GM18502 (cell line): ENCODE results near the gene PIP4K2A.
A peak's percentile ranks its signal among the peaks of the same experiment; 100 is the strongest.

Experiments used
- ATAC-seq: cut with Tn5 transposase; IDR thresholded peaks from one replicate; pipeline ENCODE4 v1.9.1; 2021; ENCODE audit warnings: mild to moderate bottlenecking; ENCODE audit not compliant: unreplicated experiment, poor library complexity

The PIP4K2A gene

DNA sequence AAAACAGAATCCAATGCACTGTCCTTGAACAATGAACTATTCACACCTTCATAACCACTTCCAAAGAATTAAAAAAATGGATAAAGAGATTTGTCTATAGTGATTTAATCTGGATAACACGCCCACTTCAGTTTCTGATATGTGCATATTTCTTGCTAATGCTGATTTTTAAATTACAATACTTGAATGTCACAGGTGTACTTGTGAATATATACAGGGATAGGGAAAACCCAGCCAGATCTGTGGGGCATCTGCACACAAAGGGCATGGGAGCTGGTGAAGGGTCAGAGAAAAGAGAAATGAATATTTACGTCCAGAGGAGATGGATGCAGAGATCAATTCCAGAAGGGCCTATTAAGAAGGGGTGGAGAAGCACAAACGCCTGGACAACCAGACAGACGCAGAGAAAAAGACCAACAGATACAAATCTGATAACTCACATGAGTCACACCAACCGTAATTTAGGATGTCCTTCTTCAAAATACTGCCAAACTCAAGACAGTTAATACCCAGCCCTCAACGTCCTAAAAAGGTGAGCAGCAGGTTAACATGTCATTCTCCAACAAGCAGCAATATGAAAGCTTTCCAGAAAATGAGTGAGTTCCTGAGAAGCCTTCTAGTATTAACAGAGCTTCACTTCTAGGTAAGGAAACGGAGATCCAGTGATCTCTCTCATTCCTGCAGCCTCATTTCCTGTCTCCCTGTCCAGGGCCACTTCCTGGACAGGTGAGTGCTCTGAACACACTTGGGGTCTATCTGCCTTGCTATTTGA is 41.9 kb downstream of the PIP4K2A start:
- no peak for ATAC-seq

DNA sequence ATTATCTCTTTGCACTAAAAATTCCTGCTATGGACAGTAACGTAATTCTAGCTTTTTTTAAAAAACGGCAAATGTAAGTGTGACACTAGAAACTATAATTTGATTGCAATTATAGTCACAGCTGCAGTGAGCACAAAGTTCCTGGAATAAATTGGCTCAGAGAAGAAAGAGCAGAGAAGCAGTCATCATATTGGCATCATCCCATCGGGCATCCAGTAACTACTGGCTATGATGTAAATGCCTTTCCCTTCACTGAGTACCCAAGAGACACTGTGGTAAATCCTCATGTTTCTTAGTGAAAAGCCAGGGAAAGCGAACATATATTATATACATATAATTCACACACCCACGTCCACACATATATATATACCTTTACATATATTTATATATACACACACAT is 43.6 kb downstream of the PIP4K2A start:
- ATAC-seq, result no peak

DNA sequence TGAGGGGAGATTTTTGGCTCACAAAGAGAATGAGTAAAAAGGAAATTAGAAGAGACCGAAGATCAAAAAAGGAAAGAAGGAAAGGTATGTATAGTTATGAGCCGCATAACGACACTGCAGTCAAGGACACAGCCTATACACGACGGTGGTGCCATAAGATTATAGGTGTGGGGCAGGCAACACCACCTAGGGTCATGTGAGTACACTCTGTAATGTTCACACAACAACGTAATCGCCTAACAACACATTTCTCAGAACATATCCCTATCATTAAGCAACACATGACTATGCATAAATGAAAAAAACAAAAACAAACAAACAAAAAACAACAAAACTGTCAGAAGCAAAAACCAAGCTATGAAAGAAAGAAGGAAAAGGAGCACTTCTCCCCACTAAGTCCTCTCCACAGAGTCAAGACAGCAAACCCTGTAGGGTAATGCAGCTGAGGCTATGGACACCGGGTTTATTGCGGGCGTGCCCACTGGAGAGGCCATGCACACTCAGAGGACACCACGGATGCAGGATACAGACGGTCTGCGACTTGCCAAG is 45.1 kb downstream of the PIP4K2A start:
- ATAC-seq, result peak; percentile 46

- no peak for ATAC-seq
These were observed 47.3 kb downstream of the PIP4K2A start for GRCh38 chr10:22667093-22667480.

GRCh38 chr10:22666287-22667092 is 47.9 kb downstream of the PIP4K2A start:
- peak; percentile 83 for ATAC-seq

DNA sequence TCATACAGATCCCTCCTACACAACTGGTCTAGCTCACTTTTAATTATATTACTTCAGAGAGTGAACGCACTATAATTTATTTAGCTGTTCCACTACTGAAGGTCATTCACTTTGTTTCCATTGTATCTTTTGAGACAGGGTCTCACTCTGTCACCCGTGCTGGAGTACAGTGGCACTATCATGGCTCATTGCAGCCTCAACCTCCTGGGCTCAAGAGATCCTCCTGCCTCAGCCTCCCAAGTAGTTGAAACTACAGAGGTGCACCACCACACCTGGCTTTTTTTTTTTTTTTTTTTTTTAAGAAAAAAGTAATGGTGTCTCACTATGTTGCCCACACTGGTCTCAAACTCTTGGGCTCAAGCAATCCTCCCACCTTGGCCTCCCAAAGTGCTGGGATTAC is 49.0 kb downstream of the PIP4K2A start:
- no peak for ATAC-seq

DNA sequence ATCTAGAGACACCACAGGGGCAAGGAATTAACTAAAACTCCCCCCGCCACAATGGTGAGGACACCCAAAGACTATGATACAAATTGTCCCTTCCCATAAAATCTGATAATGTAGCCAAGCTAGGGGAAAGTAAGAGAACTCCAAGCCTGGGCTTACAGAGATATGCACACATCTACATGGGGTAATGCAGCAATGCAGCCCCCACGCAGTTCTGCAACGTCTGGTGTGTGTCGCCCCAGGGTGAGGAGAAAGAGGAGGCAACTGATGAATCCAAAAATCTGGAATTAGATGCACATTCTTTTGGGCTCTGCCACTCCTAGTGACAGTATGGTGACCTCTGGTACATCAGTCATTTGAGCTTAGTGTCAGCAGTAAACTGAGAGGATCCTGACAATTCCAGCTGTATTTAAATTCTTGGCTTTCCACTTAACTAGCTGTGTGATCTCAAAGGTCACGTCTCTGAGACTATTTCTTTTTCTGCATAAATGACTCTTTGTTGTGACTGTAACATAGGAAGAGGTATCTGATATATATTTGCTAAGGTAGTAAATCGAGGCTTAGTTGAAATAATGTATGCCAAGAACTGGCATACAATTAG is 51.5 kb downstream of the PIP4K2A start:
- ATAC-seq, result no peak

DNA sequence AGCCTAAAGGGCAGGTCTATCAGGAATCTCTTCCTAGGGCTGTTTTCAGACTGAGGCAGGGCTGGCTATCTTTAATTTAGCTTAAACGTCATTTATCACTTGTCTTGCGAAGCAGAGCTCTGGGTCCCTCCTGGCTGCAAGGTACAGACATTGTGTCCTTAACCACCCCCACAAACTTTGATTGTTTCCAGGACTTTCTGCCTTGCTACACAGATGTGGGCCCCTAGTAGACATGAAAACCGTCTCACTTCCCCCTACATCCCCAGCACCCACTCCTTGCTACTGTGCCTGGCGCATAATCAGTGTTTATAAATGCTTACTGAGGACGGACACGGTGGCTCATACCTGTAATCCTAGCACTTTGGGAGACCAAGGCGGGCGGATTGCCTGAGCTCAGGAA is 54.5 kb downstream of the PIP4K2A start:
- no peak for ATAC-seq

DNA sequence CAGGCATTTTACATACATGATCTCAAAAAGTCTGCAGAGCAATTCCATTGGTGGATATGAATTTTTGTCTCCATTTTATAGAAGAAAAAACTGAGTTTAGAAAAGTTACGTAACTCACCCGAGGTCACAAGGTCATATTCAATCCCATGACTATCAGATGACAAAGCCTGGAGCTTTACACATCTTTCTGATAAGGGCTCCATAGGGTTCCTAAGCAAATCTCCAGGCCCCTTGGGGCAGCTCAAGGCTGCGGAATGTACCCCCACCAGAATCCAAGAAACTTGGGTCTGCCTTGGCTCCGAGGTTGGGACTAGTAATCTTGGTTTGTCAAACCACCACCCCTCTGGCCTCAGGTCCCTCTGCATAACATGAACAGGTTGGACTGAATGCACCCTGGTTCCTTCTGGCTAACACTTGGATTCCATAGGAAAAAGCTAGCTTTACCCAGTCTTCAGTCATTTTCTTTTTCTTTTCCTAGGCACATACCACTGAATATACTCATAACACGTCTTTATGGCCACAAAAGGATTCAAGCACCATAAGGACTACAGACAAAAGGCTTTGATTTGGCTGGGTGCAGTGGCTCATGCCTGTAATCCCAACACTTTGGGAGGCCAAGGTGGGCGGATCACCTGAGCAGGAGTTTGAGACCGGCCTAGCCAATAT is 55.5 kb downstream of the PIP4K2A start:
- ATAC-seq, result no peak

DNA sequence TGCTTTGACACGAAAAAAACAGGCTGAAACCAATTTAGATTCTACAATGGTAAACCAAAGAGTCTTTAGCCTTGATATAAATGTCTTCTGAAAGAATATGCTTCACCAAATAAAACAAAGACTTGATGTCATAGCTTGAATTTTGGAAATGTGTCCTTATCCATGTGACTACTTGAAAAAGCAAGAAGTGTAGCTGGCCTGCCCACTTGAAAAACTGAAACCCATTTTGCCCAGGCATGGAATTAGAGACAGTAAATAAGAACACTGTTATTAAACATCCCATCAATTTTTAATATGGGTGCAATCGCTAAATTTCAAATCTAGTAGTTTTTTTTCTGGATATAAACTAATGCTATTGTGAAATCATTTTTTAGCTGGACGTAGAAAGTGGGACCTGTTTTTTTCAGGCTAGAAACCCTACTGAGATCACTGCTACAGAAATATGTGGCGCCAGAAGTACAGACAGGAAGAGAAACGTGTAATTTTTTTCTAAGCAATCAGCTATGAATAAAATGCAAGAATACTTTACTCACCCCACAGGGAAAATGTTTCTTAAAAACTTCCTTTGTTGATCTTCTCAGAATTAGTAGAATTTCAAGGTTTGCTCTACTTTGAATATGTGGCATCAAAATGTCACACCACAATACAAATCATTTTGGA is 56.7 kb downstream of the PIP4K2A start:
- ATAC-seq, result no peak

DNA sequence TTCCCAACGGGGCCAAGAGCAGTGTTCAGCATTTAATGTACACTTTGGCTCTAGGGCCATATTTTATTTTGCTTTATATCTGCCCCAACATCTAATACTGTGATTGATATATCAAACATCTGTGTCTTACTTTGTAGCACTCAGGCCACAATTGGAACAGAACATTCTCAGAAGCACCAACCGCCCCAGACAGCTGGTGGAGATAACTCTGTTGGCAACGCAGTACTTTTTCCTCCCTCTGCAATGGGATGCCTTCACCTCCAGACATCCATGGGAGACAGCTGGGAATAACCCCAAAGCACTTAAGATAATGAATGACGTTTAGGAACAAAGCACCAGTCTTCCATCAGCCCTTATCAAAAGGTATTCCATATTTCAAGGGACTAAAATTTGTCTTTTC is 57.4 kb downstream of the PIP4K2A start:
- ATAC-seq, result no peak

GRCh38 chr10:22656036-22656435 is 58.3 kb downstream of the PIP4K2A start:
- ATAC-seq, result no peak

- ATAC-seq, result peak; percentile 43
These were observed 58.9 kb downstream of the PIP4K2A start for GRCh38 chr10:22655312-22655981.

- no peak for ATAC-seq
These were observed 61.3 kb downstream of the PIP4K2A start for GRCh38 chr10:22652988-22653481.

DNA sequence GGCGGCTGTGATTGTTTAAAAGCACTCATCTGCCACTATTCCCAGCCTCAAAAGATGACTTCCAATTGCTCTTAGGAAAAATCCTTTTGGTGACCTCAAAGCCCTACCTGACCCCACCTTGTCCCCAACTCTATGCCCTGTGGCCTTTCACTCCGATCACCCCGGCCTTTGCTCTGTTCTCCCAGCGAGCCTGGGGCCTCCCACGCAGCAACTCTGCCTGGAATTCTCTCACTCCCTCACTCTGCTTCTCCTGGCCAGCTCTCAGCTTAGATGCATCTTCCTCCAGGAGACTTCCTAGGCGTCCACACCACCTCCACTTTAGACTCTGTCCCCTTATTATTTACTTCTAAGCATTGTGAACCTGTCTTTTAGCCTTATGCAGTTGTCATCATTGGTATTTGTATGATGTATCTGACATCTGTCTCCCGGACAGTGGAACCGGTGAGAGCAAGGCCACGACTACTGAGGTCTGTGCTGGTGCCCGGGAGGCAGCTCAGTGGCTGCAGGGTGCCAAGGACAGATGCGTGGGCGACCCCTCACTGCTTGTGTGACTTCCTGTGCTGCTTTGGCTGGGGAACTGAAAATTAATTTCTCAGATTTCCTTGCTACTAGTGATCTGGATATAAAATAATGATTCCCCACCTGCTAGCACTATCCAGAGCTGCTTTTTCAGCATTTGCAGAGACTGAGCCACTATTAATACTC is 63.0 kb downstream of the PIP4K2A start:
- ATAC-seq, result no peak

DNA sequence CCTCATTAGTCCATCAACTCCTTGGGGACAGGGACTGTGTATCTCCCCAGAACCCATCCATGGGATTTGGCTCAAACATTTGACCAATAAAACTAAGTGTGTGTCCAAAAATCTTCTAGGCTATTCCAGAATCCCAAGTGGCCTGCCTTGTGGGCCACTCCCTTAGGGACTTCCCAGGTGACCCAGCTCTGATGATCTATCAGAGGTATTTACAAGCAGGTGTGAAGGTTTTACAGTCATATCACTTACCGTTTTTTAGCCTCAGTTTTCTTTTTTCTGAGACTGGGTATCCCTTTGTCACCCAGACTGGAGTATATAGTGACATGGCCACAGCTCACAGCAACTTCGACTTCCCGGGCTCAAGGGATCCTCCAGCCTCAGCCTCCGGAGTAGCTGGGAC is 64.4 kb downstream of the PIP4K2A start:
- no peak for ATAC-seq

GRCh38 chr10:22649390-22649841 is 65.0 kb downstream of the PIP4K2A start:
- no peak for ATAC-seq

DNA sequence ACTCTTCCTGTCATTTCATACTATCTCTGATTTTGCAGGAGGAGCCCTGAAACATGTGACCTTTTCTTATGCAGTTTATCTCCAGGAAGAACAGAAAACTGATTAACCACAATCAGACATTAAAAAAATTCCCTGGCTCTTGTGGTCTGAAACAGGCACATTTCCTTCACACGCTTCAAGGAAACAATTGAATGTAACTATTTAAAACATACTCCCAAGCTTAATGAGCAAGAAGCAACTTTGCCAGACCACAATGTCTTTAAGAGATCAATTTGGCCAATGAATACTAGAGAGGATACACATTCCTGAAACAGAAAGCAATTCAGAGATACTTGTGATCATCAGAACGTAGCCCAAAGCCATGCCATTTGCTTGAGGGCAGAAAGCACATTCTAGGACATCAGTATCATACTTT is 65.8 kb downstream of the PIP4K2A start:
- peak; percentile 42 for ATAC-seq

DNA sequence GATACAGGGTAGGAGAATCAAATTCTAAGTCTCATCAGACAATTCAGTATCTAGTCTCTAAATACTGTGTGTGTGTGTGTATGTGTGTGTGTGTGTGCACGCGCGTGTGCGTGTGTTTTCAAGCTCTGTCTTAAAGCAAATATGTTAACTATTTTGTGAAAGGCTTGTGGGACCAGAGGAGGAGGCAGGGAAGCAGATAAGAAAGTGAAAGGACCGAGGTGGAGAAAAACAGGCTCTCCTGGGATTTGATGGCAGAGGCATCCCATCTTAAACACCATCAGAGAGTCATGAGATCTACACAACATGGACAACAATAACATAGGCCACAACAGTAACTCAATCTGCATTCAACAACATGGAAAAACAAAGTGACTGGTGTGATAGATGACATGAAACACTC is 67.1 kb downstream of the PIP4K2A start:
- ATAC-seq, result no peak
